H9 (cell line): ENCODE data around the gene C16orf86. TPM values are rescaled to one million over a fixed set of nuclear protein-coding genes. Genes with fewer than 3 reads are reported as not detected.

Experiments
- DNase-seq: peaks from one replicate; pipeline ENCODE4 v3.0.0-alpha.2; 2017
- H2AFZ ChIP-seq: one replicate; pipeline ENCODE4 v1.6.1; 2013; ENCODE audit warnings: mild to moderate bottlenecking, low read length, control low read depth, moderate library complexity
- H2AK5ac ChIP-seq: 2 replicates; pipeline ENCODE4 v1.6.1; 2013; ENCODE audit warnings: low read length, control low read depth, mixed read lengths; ENCODE audit not compliant: insufficient read length
- H2BK120ac ChIP-seq: one replicate; pipeline ENCODE4 v1.6.1; 2013; ENCODE audit warnings: low read depth, mild to moderate bottlenecking, low read length, control low read depth, inconsistent platforms; ENCODE audit not compliant: poor library complexity, severe bottlenecking
- H2BK12ac ChIP-seq: 2 replicates; pipeline ENCODE4 v1.6.1; 2013; ENCODE audit warnings: low read length, control low read depth, mixed read lengths, low read depth; ENCODE audit not compliant: insufficient read length
- H2BK15ac ChIP-seq: 2 replicates; pipeline ENCODE4 v1.6.1; 2013; ENCODE audit warnings: low read depth, low read length, control low read depth
- H2BK20ac ChIP-seq: one replicate; pipeline ENCODE4 v1.6.1; 2013; ENCODE audit warnings: low read depth, mild to moderate bottlenecking, low read length, control low read depth, inconsistent platforms; ENCODE audit not compliant: poor library complexity, severe bottlenecking
- H2BK5ac ChIP-seq: 2 replicates; pipeline ENCODE4 v1.6.1; 2013; ENCODE audit warnings: low read length, control low read depth, mixed read lengths; ENCODE audit not compliant: insufficient read length
- H3K14ac ChIP-seq: 2 replicates; pipeline ENCODE4 v1.6.1; 2013; ENCODE audit warnings: low read length, control low read depth; ENCODE audit not compliant: insufficient read depth
- H3K18ac ChIP-seq: 2 replicates; pipeline ENCODE4 v1.6.1; 2013; ENCODE audit warnings: low read depth, mild to moderate bottlenecking, mixed read lengths, low read length, control low read depth; ENCODE audit not compliant: insufficient read length
- H3K23ac ChIP-seq: 2 replicates; pipeline ENCODE4 v1.6.1; 2013; ENCODE audit warnings: low read length, control low read depth, mixed read lengths, low read depth; ENCODE audit not compliant: insufficient read length
- H3K23me2 ChIP-seq: 2 replicates; pipeline ENCODE4 v1.6.1; 2013; ENCODE audit warnings: low read depth, mild to moderate bottlenecking, mixed read lengths, low read length, control low read depth; ENCODE audit not compliant: insufficient read length, poor library complexity, severe bottlenecking
- H3K27ac ChIP-seq: 2 replicates; pipeline ENCODE4 v1.5.1; 2013; ENCODE audit warnings: low read length, control low read depth, mixed read lengths, low read depth; ENCODE audit not compliant: insufficient read length
- H3K27me3 ChIP-seq: 2 replicates; pipeline ENCODE4 v1.6.1; 2013; ENCODE audit warnings: low read length, control low read depth, inconsistent platforms; ENCODE audit not compliant: insufficient read depth
- H3K4ac ChIP-seq: 2 replicates; pipeline ENCODE4 v1.6.1; 2013; ENCODE audit warnings: low read depth, mild to moderate bottlenecking, control low read depth, inconsistent platforms, low read length, moderate library complexity
- H3K4me1 ChIP-seq: 2 replicates; pipeline ENCODE4 v1.6.1; 2013; ENCODE audit warnings: low read length, control low read depth, inconsistent platforms; ENCODE audit not compliant: insufficient read depth
- H3K4me2 ChIP-seq: 2 replicates; pipeline ENCODE4 v1.6.1; 2013; ENCODE audit warnings: low read length, control low read depth, mixed read lengths; ENCODE audit not compliant: insufficient read length, insufficient read depth
- H3K56ac ChIP-seq: 2 replicates; pipeline ENCODE4 v1.6.1; 2013; ENCODE audit warnings: low read depth, mild to moderate bottlenecking, mixed read lengths, low read length, control low read depth; ENCODE audit not compliant: insufficient read length
- H3K79me1 ChIP-seq: 2 replicates; pipeline ENCODE4 v1.6.1; 2013; ENCODE audit warnings: low read depth, mild to moderate bottlenecking, moderate library complexity, low read length, control low read depth, inconsistent platforms; ENCODE audit not compliant: insufficient read depth, poor library complexity, severe bottlenecking
- H3K79me2 ChIP-seq: 2 replicates; pipeline ENCODE4 v1.6.1; 2013; ENCODE audit warnings: low read length, control low read depth, inconsistent platforms; ENCODE audit not compliant: insufficient read depth
- H3K9ac ChIP-seq: 2 replicates; pipeline ENCODE4 v1.6.1; 2013; ENCODE audit warnings: low read length, control low read depth, mixed read lengths; ENCODE audit not compliant: insufficient read length; ENCODE audit errors: extremely low read depth
- H3K9me3 ChIP-seq: one replicate; pipeline ENCODE4 v1.6.1; 2013; ENCODE audit warnings: low read depth, low read length, inconsistent platforms; ENCODE audit not compliant: control insufficient read depth
- H3T11ph ChIP-seq: one replicate; pipeline ENCODE4 v1.6.1; 2013; ENCODE audit warnings: mild to moderate bottlenecking, low read length, control low read depth, inconsistent platforms
- H4K20me1 ChIP-seq: one replicate; pipeline ENCODE4 v1.6.1; 2013; ENCODE audit not compliant: control insufficient read depth, insufficient read length, insufficient read depth
- H4K5ac ChIP-seq: 2 replicates; pipeline ENCODE4 v1.6.1; 2013; ENCODE audit warnings: low read depth, mild to moderate bottlenecking, mixed read lengths, low read length, control low read depth; ENCODE audit not compliant: insufficient read length
- H4K8ac ChIP-seq: replicated peaks from 2 replicates; pipeline ENCODE4 v1.6.1; 2013; ENCODE audit warnings: low read length, control low read depth, mixed read lengths, low read depth; ENCODE audit not compliant: insufficient read length
- H4K91ac ChIP-seq: 2 replicates; pipeline ENCODE4 v1.6.1; 2013; ENCODE audit warnings: low read depth, mild to moderate bottlenecking, moderate library complexity, mixed read lengths, low read length, control low read depth; ENCODE audit not compliant: insufficient read length
- H3K27ac Mint-ChIP-seq, 3 experiments: 2 replicates in 2 of 3; 3 replicates in 1 of 3; pipeline ENCODE4 v1.8.0; 2020 to 2021; ENCODE audit warnings: mixed read lengths in 3 of 3, mild to moderate bottlenecking in 1 of 3, moderate library complexity in 1 of 3
- H3K27me3 Mint-ChIP-seq: 2 replicates; pipeline ENCODE4 v1.8.0; 2021; ENCODE audit warnings: low read depth, mild to moderate bottlenecking, moderate library complexity, mixed read lengths
- H3K36me3 Mint-ChIP-seq, 3 experiments: 2 replicates in 2 of 3; 3 replicates in 1 of 3; pipeline ENCODE4 v1.8.0; 2020 to 2021; ENCODE audit warnings: low read depth in 3 of 3, mixed read lengths in 3 of 3; ENCODE audit not compliant: insufficient read depth in 1 of 3
- H3K4me1 Mint-ChIP-seq, 2 experiments: 2 replicates each; pipeline ENCODE4 v1.8.0; 2020; ENCODE audit warnings: mixed read lengths in 2 of 2
- H3K4me3 Mint-ChIP-seq, 2 experiments: 2 replicates in 1 of 2; 3 replicates in 1 of 2; pipeline ENCODE4 v1.8.0; 2020 to 2021; ENCODE audit warnings: mild to moderate bottlenecking in 2 of 2, mixed read lengths in 2 of 2, moderate library complexity in 1 of 2
- H3K9me3 Mint-ChIP-seq, 2 experiments: 2 replicates in 1 of 2; 3 replicates in 1 of 2; pipeline ENCODE4 v1.8.0; 2020; ENCODE audit warnings: mild to moderate bottlenecking in 2 of 2, mixed read lengths in 2 of 2, moderate library complexity in 1 of 2
- CTCF ChIP-seq: fragments of 200-600 bp; sonication (generic); conservative IDR thresholded peaks from 3 replicates; pipeline ENCODE4 v1.8.0; 2021; ENCODE audit warnings: antibody characterized with exemption, mild to moderate bottlenecking
- WGBS: extraction: QIAGEN DNeasy Blood & Tissue Kit; methylation state at CpG from one replicate; pipeline ENCODE4 v1.1.7; 2013; ENCODE audit warnings: missing lambda C conversion rate, low lambda C conversion rate, mixed read lengths; ENCODE audit not compliant: insufficient read length; ENCODE audit errors: extremely low coverage; 5-methylcytosine and 5-hydroxymethylcytosine counted together
- total RNA-seq: library from RNA; stranded (reverse); gene quantifications from 2 replicates; pipeline ENCODE4 v1.2.1, GENCODE V29; 2021

Gene C16orf86
- total RNA-seq, 1 experiment from 2014 or later, result 1.5 TPM

- Mint-ChIP-seq H3K27me3 (no peaks in the 10 kb centered on the region), H3K36me3 (peaks cover 0 to 11% (median 4%) of the 10 kb centered on the region in 3 experiments; a peak in 4 of 7 replicates), H3K27ac (peak overlapping the region in 2 of 3 experiments; percentile 40 to 77; a peak in 1 of 7 replicates), H3K4me1 (0 out of 4 replicates have a peak, but pooled peaks cover 0 to 2% of the 10 kb centered on the region in 2 experiments), H3K4me3 (no peak overlapping the region), H3K9me3 (no peaks in the 10 kb centered on the region)
- Histone ChIP-seq H3K27ac (no peak overlapping the region), H2BK20ac (no peak overlapping the region), H3K9ac (no peak overlapping the region), H3K23me2 (no peaks in the 10 kb centered on the region), H4K91ac (no peak overlapping the region), H2BK15ac (no peak overlapping the region), H4K5ac (no peak overlapping the region), H3K9me3 (no peaks in the 10 kb centered on the region), H3K23ac (no peak overlapping the region), H2BK5ac (no peak overlapping the region), H2BK12ac (no peak overlapping the region), H3K4ac (no peak overlapping the region), H2AFZ (no peak overlapping the region), H3K56ac (no peak overlapping the region), H2BK120ac (no peak overlapping the region), H3K4me1 (no peaks in the 10 kb centered on the region), H3K79me1 (no peaks in the 10 kb centered on the region), H3K27me3 (no peaks in the 10 kb centered on the region), H4K8ac (no peak overlapping the region), H3K18ac (no peak overlapping the region), H3K4me2 (no peak overlapping the region), H4K20me1 (peaks cover 3% of the 10 kb centered on the region), H2AK5ac (no peak overlapping the region), H3T11ph (no peak overlapping the region), H3K14ac (no peak overlapping the region), H3K79me2 (no peaks in the 10 kb centered on the region)
- TF ChIP-seq CTCF, result no peak
- no CpG with 5 or more reads among the region's 7 CpGs for WGBS
- DNase-seq, result no peak
These were observed 9.4 kb downstream of the C16orf86 start for GRCh38 chr16:67675999-67676398.
